Measurements from ENCODE around the gene EVX1. TPM values are rescaled to one million over a fixed set of nuclear protein-coding genes. Genes with fewer than 3 reads are reported as not detected.

The EVX1 gene
- total and polyA plus RNA-seq, 2 of the 13 experiments (the other 11 are each of a cell fraction or from before 2014, with no cell fraction given), result not detected

DNA sequence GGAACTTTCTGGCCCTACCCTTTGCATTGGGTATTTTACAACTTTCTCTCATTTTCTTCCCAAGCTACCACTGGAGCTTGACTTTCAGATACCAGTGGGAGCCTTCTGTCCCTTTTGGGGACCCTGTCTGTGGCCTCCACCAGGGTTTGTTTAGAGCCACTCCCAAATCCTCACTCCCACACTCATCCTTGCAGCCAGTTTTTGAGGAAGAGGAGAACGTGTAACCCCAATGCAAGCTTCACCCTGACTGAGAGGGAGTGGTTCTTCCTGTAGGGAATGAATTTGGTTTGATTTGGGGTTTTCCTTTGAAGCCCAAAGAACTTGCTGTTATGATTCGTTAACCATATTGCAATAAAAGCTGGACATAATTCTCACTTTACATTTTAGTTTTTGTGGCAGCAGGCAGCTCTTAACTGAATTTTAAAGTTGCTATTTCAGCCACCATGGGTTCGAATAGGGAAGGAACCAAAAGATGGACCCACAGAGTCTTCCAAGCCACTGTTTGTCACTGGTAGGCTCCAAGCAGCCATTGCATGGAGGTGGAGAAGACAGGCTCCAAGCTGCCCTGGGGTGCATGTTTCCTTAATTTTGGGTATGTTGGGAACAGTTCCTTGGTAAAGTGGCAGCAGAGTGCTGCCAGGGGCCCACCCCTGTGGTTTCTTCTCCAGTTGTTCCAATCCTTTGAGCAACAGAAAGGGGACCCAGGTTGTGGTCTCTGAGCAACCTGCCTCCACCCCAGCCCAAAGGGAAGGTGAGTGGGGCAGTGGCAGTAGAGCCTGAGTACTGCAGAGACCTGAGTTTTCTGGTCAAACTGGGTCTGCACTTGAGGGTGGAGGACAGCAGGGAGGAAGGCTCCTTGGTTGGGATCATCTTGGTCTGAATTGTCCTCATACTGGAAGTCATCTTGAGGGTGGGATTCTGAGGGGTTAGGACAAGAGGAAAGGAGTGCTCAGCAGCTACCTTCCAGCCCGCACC is 5.1 kb downstream of the EVX1 start:
- H3K4me3 ChIP-seq (replicated peaks in 1 of 3; ENCODE audit: insufficient read depth in 1 of 3, low read depth in 2 of 3, low read length in 3 of 3), result no peak overlapping the region
- H3K9ac ChIP-seq (ENCODE audit: insufficient read depth, low read depth, low read length), result no peak overlapping the region
- intact Hi-C loops (cut with micrococcal nuclease; ENCODE audit: unreplicated experiment) (no loop called here), in situ Hi-C loops (cut with HindIII; ENCODE audit: extremely low pct_ligation_motif_present, low pct_unique_long_range_greater_than_20kb) (no loop called here)
- H3K36me3 ChIP-seq (replicated peaks in 1 of 2; ENCODE audit: control insufficient read depth in 1 of 2, insufficient read depth in 2 of 2, low read length in 2 of 2), result no peaks in the 10 kb centered on the region
- H3K4me1 ChIP-seq (ENCODE audit: insufficient read depth, low read length), result no peaks in the 10 kb centered on the region
- no TSS peak for BruUV-seq (replicated peaks)
- no peak overlapping the region for H3K27ac ChIP-seq (ENCODE audit: extremely low read length, insufficient read depth, low read length)
- TF ChIP-seq ZNF768 (CRISPR knock-in tag; IDR thresholded peaks at IDR 0.05), result no peak
- TF ChIP-seq, protein P1, sequence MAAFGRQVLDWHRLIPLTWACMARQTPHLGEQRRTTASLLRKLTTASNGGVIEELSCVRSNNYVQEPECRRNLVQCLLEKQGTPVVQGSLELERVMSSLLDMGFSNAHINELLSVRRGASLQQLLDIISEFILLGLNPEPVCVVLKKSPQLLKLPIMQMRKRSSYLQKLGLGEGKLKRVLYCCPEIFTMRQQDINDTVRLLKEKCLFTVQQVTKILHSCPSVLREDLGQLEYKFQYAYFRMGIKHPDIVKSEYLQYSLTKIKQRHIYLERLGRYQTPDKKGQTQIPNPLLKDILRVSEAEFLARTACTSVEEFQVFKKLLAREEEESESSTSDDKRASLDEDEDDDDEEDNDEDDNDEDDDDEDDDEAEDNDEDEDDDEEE (CRISPR knock-in tag; IDR thresholded peaks at IDR 0.05), result no peak
- TF ChIP-seq, protein P2, sequence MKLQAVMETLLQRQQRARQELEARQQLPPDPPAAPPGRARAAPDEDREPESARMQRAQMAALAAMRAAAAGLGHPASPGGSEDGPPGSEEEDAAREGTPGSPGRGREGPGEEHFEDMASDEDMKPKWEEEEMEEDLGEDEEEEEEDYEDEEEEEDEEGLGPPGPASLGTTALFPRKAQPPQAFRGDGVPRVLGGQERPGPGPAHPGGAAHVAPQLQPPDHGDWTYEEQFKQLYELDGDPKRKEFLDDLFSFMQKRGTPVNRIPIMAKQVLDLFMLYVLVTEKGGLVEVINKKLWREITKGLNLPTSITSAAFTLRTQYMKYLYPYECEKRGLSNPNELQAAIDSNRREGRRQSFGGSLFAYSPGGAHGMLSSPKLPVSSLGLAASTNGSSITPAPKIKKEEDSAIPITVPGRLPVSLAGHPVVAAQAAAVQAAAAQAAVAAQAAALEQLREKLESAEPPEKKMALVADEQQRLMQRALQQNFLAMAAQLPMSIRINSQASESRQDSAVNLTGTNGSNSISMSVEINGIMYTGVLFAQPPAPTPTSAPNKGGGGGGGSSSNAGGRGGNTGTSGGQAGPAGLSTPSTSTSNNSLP (IDR thresholded peaks at IDR 0.05; ENCODE audit: low read depth, low read length), result no peak
- no peak for TF ChIP-seq RBAK (CRISPR knock-in tag; IDR thresholded peaks at IDR 0.05)
- TF ChIP-seq SETDB1 (CRISPR knock-in tag; IDR thresholded peaks at IDR 0.05; ENCODE audit: borderline replicate concordance), result no peak
- no peak for TF ChIP-seq RFXANK (CRISPR knock-in tag; IDR thresholded peaks at IDR 0.05)
- no peak for TF ChIP-seq MAFK (conservative IDR thresholded peaks at IDR 0.05 in 1 of 2, IDR thresholded peaks at IDR 0.05 in 1 of 2; ENCODE audit: low read length in 2 of 2)
- TF ChIP-seq ZNF569 (CRISPR knock-in tag; IDR thresholded peaks at IDR 0.05; ENCODE audit: borderline replicate concordance), result no peak
- no peak for TF ChIP-seq ZNF101 (CRISPR knock-in tag; IDR thresholded peaks at IDR 0.05; ENCODE audit: borderline replicate concordance, low read depth)
- TF ChIP-seq, protein P3, sequence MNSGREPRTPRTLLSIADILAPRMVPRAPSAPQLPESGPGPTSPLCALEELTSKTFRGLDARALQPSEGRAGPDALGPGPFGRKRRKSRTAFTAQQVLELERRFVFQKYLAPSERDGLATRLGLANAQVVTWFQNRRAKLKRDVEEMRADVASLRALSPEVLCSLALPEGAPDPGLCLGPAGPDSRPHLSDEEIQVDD (CRISPR knock-in tag; IDR thresholded peaks at IDR 0.05; ENCODE audit: borderline replicate concordance), result no peak
- TF ChIP-seq JDP2 (CRISPR knock-in tag; IDR thresholded peaks at IDR 0.05; ENCODE audit: borderline replicate concordance), result no peak
- TF ChIP-seq, protein P4, sequence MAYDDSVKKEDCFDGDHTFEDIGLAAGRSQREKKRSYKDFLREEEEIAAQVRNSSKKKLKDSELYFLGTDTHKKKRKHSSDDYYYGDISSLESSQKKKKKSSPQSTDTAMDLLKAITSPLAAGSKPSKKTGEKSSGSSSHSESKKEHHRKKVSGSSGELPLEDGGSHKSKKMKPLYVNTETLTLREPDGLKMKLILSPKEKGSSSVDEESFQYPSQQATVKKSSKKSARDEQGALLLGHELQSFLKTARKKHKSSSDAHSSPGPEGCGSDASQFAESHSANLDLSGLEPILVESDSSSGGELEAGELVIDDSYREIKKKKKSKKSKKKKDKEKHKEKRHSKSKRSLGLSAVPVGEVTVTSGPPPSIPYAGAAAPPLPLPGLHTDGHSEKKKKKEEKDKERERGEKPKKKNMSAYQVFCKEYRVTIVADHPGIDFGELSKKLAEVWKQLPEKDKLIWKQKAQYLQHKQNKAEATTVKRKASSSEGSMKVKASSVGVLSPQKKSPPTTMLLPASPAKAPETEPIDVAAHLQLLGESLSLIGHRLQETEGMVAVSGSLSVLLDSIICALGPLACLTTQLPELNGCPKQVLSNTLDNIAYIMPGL (CRISPR knock-in tag; IDR thresholded peaks at IDR 0.05; ENCODE audit: borderline replicate concordance in 1 of 2, low read depth in 1 of 2), result no peak
- no peak for TF ChIP-seq RFX3 (CRISPR knock-in tag; IDR thresholded peaks at IDR 0.05)
- TF ChIP-seq ZNF792 (CRISPR knock-in tag; IDR thresholded peaks at IDR 0.05), result no peak
- TF ChIP-seq TEAD3 (CRISPR knock-in tag; optimal IDR thresholded peaks at IDR 0.05; ENCODE audit: borderline replicate concordance), result no peak
- TF ChIP-seq THAP11 (CRISPR knock-in tag; IDR thresholded peaks at IDR 0.05), result no peak
- POLR2A ChIA-PET, result no interaction called here
- peaks cover 10 to 80% of the 10 kb centered on the region in 2 experiments for H3K27me3 ChIP-seq (ENCODE audit: control insufficient read depth in 1 of 2, insufficient read depth in 2 of 2, low read length in 2 of 2)
- H3K9me3 ChIP-seq (ENCODE audit: low read length), result no peaks in the 10 kb centered on the region
- no peaks in the 10 kb centered on the region for H4K20me1 ChIP-seq (ENCODE audit: insufficient read depth, low read length)
- no peak for ATAC-seq
- 3% methylated on average over 3 of the region's 4 CpGs for WGBS (ENCODE audit: low lambda C conversion rate)
- no peak overlapping the region for H2AFZ ChIP-seq (ENCODE audit: low read length)
- no peak for FAIRE-seq
- H3K79me2 ChIP-seq (ENCODE audit: insufficient read depth, low read length), result no peaks in the 10 kb centered on the region
- no peak overlapping the region for H3K4me2 ChIP-seq (ENCODE audit: low read depth, low read length)
- DNase-seq (ENCODE audit: low spot score), result no peak
- CTCF ChIA-PET (ENCODE audit: low intra/inter-chr PET ratio, low total read pairs), result no interaction called here
